Liver (tissue), 3 donors: ENCODE measurements around the gene SLIT1.

ENCODE experiments used
- CTCF ChIP-seq: fragments of 150-350 bp; IDR thresholded peaks from 2 replicates; pipeline ENCODE4 v1.5.1; 2017; ENCODE audit warnings: improper control_type of control experiment, low read depth, low read length; ENCODE audit not compliant: missing input control
- FOXA1 ChIP-seq: IDR thresholded peaks from 2 replicates; pipeline ENCODE4 v1.6.1; 2016; ENCODE audit warnings: antibody characterized with exemption
- HNF4A ChIP-seq, 2 donors: conservative IDR thresholded peaks; 2 replicates each; pipeline ENCODE4 v1.6.1; 2016; ENCODE audit warnings: antibody characterized with exemption in 2 of 2, mild to moderate bottlenecking in 2 of 2
- JUND ChIP-seq, 2 donors: IDR thresholded peaks; 2 replicates each; pipeline ENCODE4 v1.6.1; 2016; ENCODE audit warnings: antibody characterized with exemption in 2 of 2
- SP1 ChIP-seq: IDR thresholded peaks from 2 replicates; pipeline ENCODE4 v1.6.1; 2018; ENCODE audit warnings: antibody characterized with exemption, mild to moderate bottlenecking
- YY1 ChIP-seq: IDR thresholded peaks from 2 replicates; pipeline ENCODE4 v1.6.1; 2016; ENCODE audit warnings: antibody characterized with exemption, mild to moderate bottlenecking
- TF ChIP-seq, protein P1 (sequence below): IDR thresholded peaks from 2 replicates; pipeline ENCODE4 v1.6.1; 2016; ENCODE audit warnings: antibody characterized with exemption
- donor health status: healthy.
- donor health status: healthy.

- TF ChIP-seq CTCF (no peak), YY1 (no peak), FOXA1 (no peak), SP1 (no peak), JUND (IDR thresholded peaks at IDR 0.05) (no peak), HNF4A (conservative IDR thresholded peaks at IDR 0.05) (no peak)
- TF ChIP-seq, protein P1, sequence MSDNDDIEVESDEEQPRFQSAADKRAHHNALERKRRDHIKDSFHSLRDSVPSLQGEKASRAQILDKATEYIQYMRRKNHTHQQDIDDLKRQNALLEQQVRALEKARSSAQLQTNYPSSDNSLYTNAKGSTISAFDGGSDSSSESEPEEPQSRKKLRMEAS = no peak
These were observed 15.7 kb downstream of the SLIT1 start for GRCh38 chr10:97169911-97170693.
